ENCODE data around the gene FYN. TPM values are rescaled to one million over a fixed set of nuclear protein-coding genes. Genes with fewer than 3 reads are reported as not detected.

FYN gene
- total and polyA plus RNA-seq, 4 donors, result 11.2 to 28.3 (median 19.7) TPM

DNA sequence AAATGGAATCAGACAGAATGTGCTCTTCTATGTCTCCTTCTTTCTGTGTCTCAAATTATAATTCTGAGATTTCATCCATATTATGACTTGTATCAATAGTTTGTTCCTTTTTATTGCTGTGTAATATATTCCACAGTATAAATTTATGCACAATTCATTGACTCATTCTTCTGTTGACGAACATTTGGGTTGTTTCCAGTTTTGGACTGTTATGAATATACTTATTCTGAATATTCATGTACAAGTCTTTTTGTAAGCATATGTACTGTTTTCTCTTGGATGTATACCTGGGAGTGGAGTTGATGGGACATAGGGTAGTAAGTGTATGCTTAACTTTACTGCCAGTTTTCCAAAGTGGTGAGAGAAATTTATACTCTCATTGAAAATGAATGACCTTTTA is 239.4 kb downstream of the FYN start:
- H3K4me1 ChIP-seq (ENCODE audit: control insufficient read depth in 4 of 4, insufficient read depth in 4 of 4, low read length in 3 of 4), result no peaks in the 10 kb centered on the region
- no peaks in the 10 kb centered on the region for H3K27me3 ChIP-seq (ENCODE audit: control insufficient read depth in 4 of 4, insufficient read depth in 4 of 4, low read length in 3 of 4)
- no peaks in the 10 kb centered on the region for H3K9me3 ChIP-seq (ENCODE audit: control insufficient read depth in 4 of 4, low read length in 3 of 4)
- 84% methylated on average over 1 of the region's 1 CpG for WGBS
- no peak overlapping the region for H3K4me3 ChIP-seq (ENCODE audit: low read depth in 1 of 3, low read length in 3 of 3)
- no peak for DNase-seq (ENCODE audit: low spot score)
- H3K9ac ChIP-seq (ENCODE audit: low read depth in 1 of 2, low read length in 2 of 2), result no peak overlapping the region
- TF ChIP-seq EGR1 (IDR thresholded peaks at IDR 0.05; ENCODE audit: low read depth in 2 of 2), result no peak
- TF ChIP-seq, protein P1, sequence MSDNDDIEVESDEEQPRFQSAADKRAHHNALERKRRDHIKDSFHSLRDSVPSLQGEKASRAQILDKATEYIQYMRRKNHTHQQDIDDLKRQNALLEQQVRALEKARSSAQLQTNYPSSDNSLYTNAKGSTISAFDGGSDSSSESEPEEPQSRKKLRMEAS (IDR thresholded peaks at IDR 0.05), result no peak
- TF ChIP-seq, protein P2, sequence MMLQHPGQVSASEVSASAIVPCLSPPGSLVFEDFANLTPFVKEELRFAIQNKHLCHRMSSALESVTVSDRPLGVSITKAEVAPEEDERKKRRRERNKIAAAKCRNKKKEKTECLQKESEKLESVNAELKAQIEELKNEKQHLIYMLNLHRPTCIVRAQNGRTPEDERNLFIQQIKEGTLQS (IDR thresholded peaks at IDR 0.05), result no peak
- TF ChIP-seq CTCF (IDR thresholded peaks at IDR 0.05; ENCODE audit: low read depth, low read length, missing input control), result no peak
- no peak for TF ChIP-seq FOXA2 (IDR thresholded peaks at IDR 0.05)
- no peak for TF ChIP-seq FOXA1 (IDR thresholded peaks at IDR 0.05)
- TF ChIP-seq, protein P3, sequence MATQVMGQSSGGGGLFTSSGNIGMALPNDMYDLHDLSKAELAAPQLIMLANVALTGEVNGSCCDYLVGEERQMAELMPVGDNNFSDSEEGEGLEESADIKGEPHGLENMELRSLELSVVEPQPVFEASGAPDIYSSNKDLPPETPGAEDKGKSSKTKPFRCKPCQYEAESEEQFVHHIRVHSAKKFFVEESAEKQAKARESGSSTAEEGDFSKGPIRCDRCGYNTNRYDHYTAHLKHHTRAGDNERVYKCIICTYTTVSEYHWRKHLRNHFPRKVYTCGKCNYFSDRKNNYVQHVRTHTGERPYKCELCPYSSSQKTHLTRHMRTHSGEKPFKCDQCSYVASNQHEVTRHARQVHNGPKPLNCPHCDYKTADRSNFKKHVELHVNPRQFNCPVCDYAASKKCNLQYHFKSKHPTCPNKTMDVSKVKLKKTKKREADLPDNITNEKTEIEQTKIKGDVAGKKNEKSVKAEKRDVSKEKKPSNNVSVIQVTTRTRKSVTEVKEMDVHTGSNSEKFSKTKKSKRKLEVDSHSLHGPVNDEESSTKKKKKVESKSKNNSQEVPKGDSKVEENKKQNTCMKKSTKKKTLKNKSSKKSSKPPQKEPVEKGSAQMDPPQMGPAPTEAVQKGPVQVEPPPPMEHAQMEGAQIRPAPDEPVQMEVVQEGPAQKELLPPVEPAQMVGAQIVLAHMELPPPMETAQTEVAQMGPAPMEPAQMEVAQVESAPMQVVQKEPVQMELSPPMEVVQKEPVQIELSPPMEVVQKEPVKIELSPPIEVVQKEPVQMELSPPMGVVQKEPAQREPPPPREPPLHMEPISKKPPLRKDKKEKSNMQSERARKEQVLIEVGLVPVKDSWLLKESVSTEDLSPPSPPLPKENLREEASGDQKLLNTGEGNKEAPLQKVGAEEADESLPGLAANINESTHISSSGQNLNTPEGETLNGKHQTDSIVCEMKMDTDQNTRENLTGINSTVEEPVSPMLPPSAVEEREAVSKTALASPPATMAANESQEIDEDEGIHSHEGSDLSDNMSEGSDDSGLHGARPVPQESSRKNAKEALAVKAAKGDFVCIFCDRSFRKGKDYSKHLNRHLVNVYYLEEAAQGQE (IDR thresholded peaks at IDR 0.05), result no peak
- TF ChIP-seq JUND (IDR thresholded peaks at IDR 0.05), result no peak
- TF ChIP-seq YY1 (IDR thresholded peaks at IDR 0.05), result no peak
- TF ChIP-seq HNF4A (conservative IDR thresholded peaks at IDR 0.05), result no peak
- TF ChIP-seq RAD21 (IDR thresholded peaks at IDR 0.05), result no peak
- TF ChIP-seq ZBTB33 (IDR thresholded peaks at IDR 0.05), result no peak
- no peak for TF ChIP-seq NR2F2 (IDR thresholded peaks at IDR 0.05)
- no peak for TF ChIP-seq RXRA (IDR thresholded peaks at IDR 0.05)
- TF ChIP-seq HNF4G (IDR thresholded peaks at IDR 0.05), result no peak
- TF ChIP-seq SP1 (IDR thresholded peaks at IDR 0.05), result no peak
- no peak for TF ChIP-seq GABPA (IDR thresholded peaks at IDR 0.05 in 1 of 2, conservative IDR thresholded peaks at IDR 0.05 in 1 of 2)
- TF ChIP-seq TAF1 (conservative IDR thresholded peaks at IDR 0.05), result no peak
- H3K36me3 ChIP-seq (ENCODE audit: control insufficient read depth in 4 of 4, insufficient read depth in 3 of 4, low read depth in 1 of 4, low read length in 3 of 4), result no peaks in the 10 kb centered on the region
- H3K27ac ChIP-seq (ENCODE audit: low read depth in 1 of 2, low read length in 2 of 2), result no peak overlapping the region
